GM12878 (cell line): ENCODE data around the gene THADA. TPM values are rescaled to one million over a fixed set of nuclear protein-coding genes. Genes with fewer than 3 reads are reported as not detected.

Experiments
- ATAC-seq: fragments of 200-7000 bp; cut with Tn5 transposase; 3 replicates; pipeline ENCODE4 v1.9.1; 2020; ENCODE audit warnings: mild to moderate bottlenecking, moderate library complexity
- BruUV-seq: library from RNA; stranded (reverse); fragments of 400-500 nt; replicated peaks from 2 replicates; lab custom pipeline; 2021; lab: Mats Ljungman, UMichigan
- CTCF ChIA-PET: fragments of 300-600 bp; sonication (Branson Sonifier 250); formaldehyde crosslinking; extraction: SDS; loops from one replicate; lab custom pipeline; 2021; ENCODE audit warnings: inconsistent platforms; lab: Yijun Ruan, JAX
- POLR2A ChIA-PET: fragments of 350-600 bp; formaldehyde crosslinking; extraction: SDS; loops from one replicate; lab custom pipeline; 2021; ENCODE audit warnings: inconsistent platforms; lab: Charles Lee
- RAD21 ChIA-PET: fragments of 300-600 bp; sonication (Branson Sonifier 250); formaldehyde crosslinking; loops from one replicate; lab custom pipeline; 2023; ENCODE audit warnings: antibody characterized with exemption; ENCODE audit not compliant: unreplicated experiment; lab: Charles Lee
- SMC1A ChIA-PET: fragments of 300-600 bp; sonication (Branson Sonifier 250); formaldehyde crosslinking; loops from one replicate; lab custom pipeline; 2023; ENCODE audit not compliant: unreplicated experiment, uncharacterized antibody; lab: Charles Lee
- DNase-seq: peaks from one replicate; pipeline ENCODE4 v3.0.0-alpha.2; 2011; ENCODE audit warnings: low read depth, low spot score
- FAIRE-seq: peaks from 3 replicates; lab custom pipeline; 2011; peaks lifted over from hg19 to GRCh38; lab: Jason Lieb, UNC
- H2AFZ ChIP-seq: 2 replicates; pipeline ENCODE4 v1.6.0; 2011; ENCODE audit warnings: low read depth, low read length, control low read depth; ENCODE audit not compliant: control insufficient read depth
- H3K27ac ChIP-seq: 2 replicates; pipeline ENCODE4 v1.5.1; 2011; ENCODE audit warnings: control low read depth; ENCODE audit not compliant: control insufficient read depth, insufficient read depth
- H3K27me3 ChIP-seq, 2 experiments: replicated peaks in 1 of 2; 2 replicates each; pipeline versions ENCODE4 v1.6.0 to v1.6.1; 2011; ENCODE audit warnings: low read length in 1 of 2; ENCODE audit not compliant: control insufficient read depth in 2 of 2, insufficient read depth in 2 of 2
- H3K36me3 ChIP-seq, 2 experiments: 2 replicates each; pipeline ENCODE4 v1.5.1; 2011; ENCODE audit warnings: low read length in 1 of 2; ENCODE audit not compliant: control insufficient read depth in 2 of 2, insufficient read depth in 2 of 2
- H3K4me1 ChIP-seq: 2 replicates; pipeline ENCODE4 v1.6.1; 2011; ENCODE audit warnings: mild to moderate bottlenecking, low read length, moderate library complexity, mixed read lengths; ENCODE audit not compliant: control insufficient read depth, insufficient read depth
- H3K4me2 ChIP-seq: 2 replicates; pipeline ENCODE4 v1.6.0; 2011; ENCODE audit warnings: control low read depth; ENCODE audit not compliant: control insufficient read depth, insufficient read depth
- H3K4me3 ChIP-seq: fragments of 200-600 bp; sonication (generic); 2 replicates; pipeline ENCODE4 v1.5.1; 2016
- H3K79me2 ChIP-seq: 2 replicates; pipeline ENCODE4 v1.6.0; 2011; ENCODE audit warnings: low read length; ENCODE audit not compliant: control insufficient read depth, insufficient read depth
- H3K9ac ChIP-seq: 2 replicates; pipeline ENCODE4 v1.8.0; 2011; ENCODE audit warnings: low read length, control low read depth, mixed read lengths; ENCODE audit not compliant: control insufficient read depth, insufficient read depth
- H3K9me3 ChIP-seq: replicated peaks from 3 replicates; pipeline ENCODE4 v1.5.1; 2011; ENCODE audit warnings: mild to moderate bottlenecking, low read length; ENCODE audit not compliant: control insufficient read depth, insufficient read depth
- H4K20me1 ChIP-seq: 2 replicates; pipeline ENCODE4 v1.6.0; 2011; ENCODE audit not compliant: control insufficient read depth, insufficient read depth
- CREB1 ChIP-seq: IDR thresholded peaks from 2 replicates; pipeline ENCODE4 v1.6.1; 2012; ENCODE audit warnings: low read depth, mild to moderate bottlenecking, inconsistent platforms
- E4F1 ChIP-seq: fragments of 450-650 bp; IDR thresholded peaks from 2 replicates; pipeline ENCODE4 v1.6.1; 2018; ENCODE audit warnings: borderline replicate concordance, mild to moderate bottlenecking; ENCODE audit not compliant: partially characterized antibody
- NR2C2 ChIP-seq: IDR thresholded peaks from 2 replicates; pipeline ENCODE4 v1.6.1; 2011; ENCODE audit warnings: borderline replicate concordance, low read depth; ENCODE audit not compliant: control insufficient read depth, insufficient read length
- PAX5 ChIP-seq: IDR thresholded peaks from 2 replicates; pipeline ENCODE4 v1.6.1; 2011; ENCODE audit warnings: low read depth, low read length, borderline replicate concordance
- POLR2AphosphoS2 ChIP-seq: IDR thresholded peaks from 2 replicates; pipeline ENCODE4 v1.6.1; 2011; ENCODE audit warnings: low read depth, mild to moderate bottlenecking, low read length, improper control_type of control experiment, moderate library complexity
- SMAD5 ChIP-seq: IDR thresholded peaks from 2 replicates; pipeline ENCODE4 v1.6.1; 2016; ENCODE audit warnings: antibody characterized with exemption, low read depth
- SREBF1 ChIP-seq: IDR thresholded peaks from 2 replicates; pipeline ENCODE4 v1.6.1; 2012; ENCODE audit warnings: mild to moderate bottlenecking, low read length
- ZNF217 ChIP-seq: fragments of 450-650 bp; IDR thresholded peaks from 2 replicates; pipeline ENCODE4 v1.6.1; 2017; ENCODE audit warnings: antibody characterized with exemption, mild to moderate bottlenecking
- ZNF622 ChIP-seq: fragments of 450-650 bp; IDR thresholded peaks from 2 replicates; pipeline ENCODE4 v1.6.1; 2017; ENCODE audit warnings: mild to moderate bottlenecking, inconsistent platforms
- ZZZ3 ChIP-seq: IDR thresholded peaks from 2 replicates; pipeline ENCODE4 v1.6.1; 2011; ENCODE audit warnings: low read depth; ENCODE audit not compliant: control insufficient read depth, insufficient read length
- WGBS: methylation state at CpG from one replicate; pipeline ENCODE4 v1.1.6; 2016; ENCODE audit warnings: low lambda C conversion rate; ENCODE audit not compliant: insufficient replicate concordance, insufficient coverage; ENCODE audit errors: missing lambda C conversion rate; 5-methylcytosine and 5-hydroxymethylcytosine counted together
- in situ Hi-C: fragments of 300-500 bp; cut with MboI; formaldehyde crosslinking; loops from 9 replicates; pipeline ENCODE4 v1.14.3; 2018; ENCODE audit warnings: mixed read lengths
- intact Hi-C: fragments of 100-400 bp; cut with micrococcal nuclease; formaldehyde crosslinking; loops from one replicate; pipeline ENCODE4 v1.14.2; 2022; ENCODE audit not compliant: unreplicated experiment
- polyA plus RNA-seq, 11 experiments: library from polyadenylated mRNA; depleted of rRNA in 4 of 11; unstranded in 6 of 11; stranded (reverse) in 5 of 11; fragments of >200 nt; fragmentation: Nextera tagmentation in 4 of 11; fragmentation: Illumina TruSeq in 1 of 11; extraction: Ambion mirVana in 4 of 11; extraction: Trizol in 1 of 11; gene quantifications; 1 replicate in 1 of 11; 2 replicates in 10 of 11; pipeline versions ENCODE4 v1.2.1 to v1.2.3, GENCODE V29; 2011 to 2016; ENCODE audit warnings: inconsistent platforms in 2 of 11, missing spikeins in 2 of 11, low read depth in 1 of 11
- total RNA-seq, 4 experiments: library from RNA; depleted of rRNA in 3 of 4; stranded (reverse); fragments of >200 nt in 3 of 4; fragmentation: Illumina TruSeq in 1 of 4; extraction: Trizol in 1 of 4; gene quantifications; 2 replicates each; pipeline versions ENCODE4 v1.2.1 to v1.2.3, GENCODE V29; 2013 to 2021
- TF ChIP-seq, protein P1 (sequence below): fragments of 450-650 bp; IDR thresholded peaks from 2 replicates; pipeline ENCODE4 v1.6.1; 2017; ENCODE audit warnings: borderline replicate concordance
- TF ChIP-seq, protein P2 (sequence below): IDR thresholded peaks from 2 replicates; pipeline ENCODE4 v1.6.1; 2012; ENCODE audit warnings: improper control_type of control experiment, low read depth, low read length; ENCODE audit not compliant: insufficient replicate concordance

THADA gene
- total and polyA plus RNA-seq, 10 of the 15 experiments (the other 5 are each of a cell fraction or from before 2014, with no cell fraction given): 14.6 to 33.2 (median 23.2) TPM

GRCh38 chr2:43415592-43415991 is 180.2 kb downstream of the THADA start:
- ChIA-PET POLR2A (interaction anchor here (0.6 to 1.5 kb wide), 3 partner anchors 8 to 10 kb away, joined by 3 to 4 read pairs (median 3); no protein-coding TSS in a partner anchor), SMC1A (interaction anchor here (1.0 to 2.1 kb wide), 5 partner anchors 8 to 69 kb away, joined by 3 to 9 read pairs (median 5); no protein-coding TSS in a partner anchor), RAD21 (interaction anchor here (0.6 kb wide), 1 partner anchor 264 kb away, joined by 3 read pairs; no protein-coding TSS in a partner anchor), CTCF (interaction anchor here (0.7 kb wide), 1 partner anchor 9 kb away, joined by 3 read pairs; no protein-coding TSS in a partner anchor)
- no peaks in the 10 kb centered on the region for H4K20me1 ChIP-seq
- H3K4me3 ChIP-seq: no peak overlapping the region
- no peak for ATAC-seq
- H3K27me3 ChIP-seq: no peaks in the 10 kb centered on the region
- 96% methylated on average over 7 of the region's 7 CpGs for WGBS
- no peak for FAIRE-seq
- H3K4me1 ChIP-seq: peaks cover 21% of the 10 kb centered on the region
- H3K36me3 ChIP-seq: no peaks in the 10 kb centered on the region
- BruUV-seq: no TSS peak
- no peak overlapping the region for H2AFZ ChIP-seq
- no peak overlapping the region for H3K27ac ChIP-seq
- intact Hi-C loops: no loop called here
- H3K4me2 ChIP-seq: no peak overlapping the region
- H3K9me3 ChIP-seq: no peaks in the 10 kb centered on the region
- H3K79me2 ChIP-seq: no peaks in the 10 kb centered on the region
- H3K9ac ChIP-seq: no peak overlapping the region
- in situ Hi-C loops: no loop called here
- DNase-seq: no peak
- TF ChIP-seq SMAD5: no peak
- TF ChIP-seq, protein P1, sequence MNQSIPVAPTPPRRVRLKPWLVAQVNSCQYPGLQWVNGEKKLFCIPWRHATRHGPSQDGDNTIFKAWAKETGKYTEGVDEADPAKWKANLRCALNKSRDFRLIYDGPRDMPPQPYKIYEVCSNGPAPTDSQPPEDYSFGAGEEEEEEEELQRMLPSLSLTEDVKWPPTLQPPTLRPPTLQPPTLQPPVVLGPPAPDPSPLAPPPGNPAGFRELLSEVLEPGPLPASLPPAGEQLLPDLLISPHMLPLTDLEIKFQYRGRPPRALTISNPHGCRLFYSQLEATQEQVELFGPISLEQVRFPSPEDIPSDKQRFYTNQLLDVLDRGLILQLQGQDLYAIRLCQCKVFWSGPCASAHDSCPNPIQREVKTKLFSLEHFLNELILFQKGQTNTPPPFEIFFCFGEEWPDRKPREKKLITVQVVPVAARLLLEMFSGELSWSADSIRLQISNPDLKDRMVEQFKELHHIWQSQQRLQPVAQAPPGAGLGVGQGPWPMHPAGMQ: no peak
- no peak for TF ChIP-seq ZNF217
- TF ChIP-seq PAX5: no peak
- TF ChIP-seq POLR2AphosphoS2: no peak
- TF ChIP-seq, protein P2, sequence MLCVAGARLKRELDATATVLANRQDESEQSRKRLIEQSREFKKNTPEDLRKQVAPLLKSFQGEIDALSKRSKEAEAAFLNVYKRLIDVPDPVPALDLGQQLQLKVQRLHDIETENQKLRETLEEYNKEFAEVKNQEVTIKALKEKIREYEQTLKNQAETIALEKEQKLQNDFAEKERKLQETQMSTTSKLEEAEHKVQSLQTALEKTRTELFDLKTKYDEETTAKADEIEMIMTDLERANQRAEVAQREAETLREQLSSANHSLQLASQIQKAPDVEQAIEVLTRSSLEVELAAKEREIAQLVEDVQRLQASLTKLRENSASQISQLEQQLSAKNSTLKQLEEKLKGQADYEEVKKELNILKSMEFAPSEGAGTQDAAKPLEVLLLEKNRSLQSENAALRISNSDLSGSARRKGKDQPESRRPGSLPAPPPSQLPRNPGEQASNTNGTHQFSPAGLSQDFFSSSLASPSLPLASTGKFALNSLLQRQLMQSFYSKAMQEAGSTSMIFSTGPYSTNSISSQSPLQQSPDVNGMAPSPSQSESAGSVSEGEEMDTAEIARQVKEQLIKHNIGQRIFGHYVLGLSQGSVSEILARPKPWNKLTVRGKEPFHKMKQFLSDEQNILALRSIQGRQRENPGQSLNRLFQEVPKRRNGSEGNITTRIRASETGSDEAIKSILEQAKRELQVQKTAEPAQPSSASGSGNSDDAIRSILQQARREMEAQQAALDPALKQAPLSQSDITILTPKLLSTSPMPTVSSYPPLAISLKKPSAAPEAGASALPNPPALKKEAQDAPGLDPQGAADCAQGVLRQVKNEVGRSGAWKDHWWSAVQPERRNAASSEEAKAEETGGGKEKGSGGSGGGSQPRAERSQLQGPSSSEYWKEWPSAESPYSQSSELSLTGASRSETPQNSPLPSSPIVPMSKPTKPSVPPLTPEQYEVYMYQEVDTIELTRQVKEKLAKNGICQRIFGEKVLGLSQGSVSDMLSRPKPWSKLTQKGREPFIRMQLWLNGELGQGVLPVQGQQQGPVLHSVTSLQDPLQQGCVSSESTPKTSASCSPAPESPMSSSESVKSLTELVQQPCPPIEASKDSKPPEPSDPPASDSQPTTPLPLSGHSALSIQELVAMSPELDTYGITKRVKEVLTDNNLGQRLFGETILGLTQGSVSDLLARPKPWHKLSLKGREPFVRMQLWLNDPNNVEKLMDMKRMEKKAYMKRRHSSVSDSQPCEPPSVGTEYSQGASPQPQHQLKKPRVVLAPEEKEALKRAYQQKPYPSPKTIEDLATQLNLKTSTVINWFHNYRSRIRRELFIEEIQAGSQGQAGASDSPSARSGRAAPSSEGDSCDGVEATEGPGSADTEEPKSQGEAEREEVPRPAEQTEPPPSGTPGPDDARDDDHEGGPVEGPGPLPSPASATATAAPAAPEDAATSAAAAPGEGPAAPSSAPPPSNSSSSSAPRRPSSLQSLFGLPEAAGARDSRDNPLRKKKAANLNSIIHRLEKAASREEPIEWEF: no peak
- TF ChIP-seq ZZZ3: no peak
- no peak for TF ChIP-seq SREBF1
- no peak for TF ChIP-seq NR2C2
- TF ChIP-seq E4F1: no peak
- TF ChIP-seq ZNF622: no peak
- TF ChIP-seq CREB1: no peak
